SK-N-SH treated with all-trans-retinoic acid at 6 μM for 48 hours (cell line): Measurements from ENCODE around the gene GRIK4.

Experiments used
- CSDC2 ChIP-seq: fragments of 250-450 bp; sonication (Bioruptor Pico); IDR thresholded peaks from 2 replicates; pipeline ENCODE4 v1.5.0; 2020; ENCODE audit warnings: mild to moderate bottlenecking, moderate library complexity
- CSRNP3 ChIP-seq: fragments of 250-450 bp; sonication (Bioruptor Pico); IDR thresholded peaks from 2 replicates; pipeline ENCODE4 v1.5.1; 2021; ENCODE audit warnings: mild to moderate bottlenecking, moderate library complexity
- ISL1 ChIP-seq: fragments of 250-450 bp; sonication (Bioruptor Pico); IDR thresholded peaks from 2 replicates; pipeline ENCODE4 v2.1.2; 2022; ENCODE audit warnings: mild to moderate bottlenecking, moderate library complexity
- POU6F1 ChIP-seq: fragments of 250-450 bp; sonication (Bioruptor Pico); IDR thresholded peaks from 2 replicates; pipeline ENCODE4 v1.8.0; 2021; ENCODE audit warnings: low read depth, mild to moderate bottlenecking, moderate library complexity, borderline replicate concordance
- ZNF70 ChIP-seq: fragments of 450-650 bp; formaldehyde crosslinking; IDR thresholded peaks from 2 replicates; pipeline ENCODE4 v1.5.0; 2020; ENCODE audit warnings: mild to moderate bottlenecking, moderate library complexity
- ZNF8 ChIP-seq: fragments of 450-650 bp; formaldehyde crosslinking; IDR thresholded peaks from 2 replicates; pipeline ENCODE4 v1.5.0; 2020; ENCODE audit warnings: mild to moderate bottlenecking, moderate library complexity

GRCh38 chr11:120545813-120546212 lies 34.3 kb downstream of the GRIK4 start:
- no peak for TF ChIP-seq ZNF70
- TF ChIP-seq ZNF8, result no peak
- no peak for TF ChIP-seq CSDC2
- TF ChIP-seq POU6F1, result no peak
- no peak for TF ChIP-seq ISL1
- no peak for TF ChIP-seq CSRNP3 (CRISPR knock-in tag)
